H1 (cell line): ENCODE measurements around the gene COTL1. TPM values are rescaled to one million over a fixed set of nuclear protein-coding genes. Genes with fewer than 3 reads are reported as not detected.

ENCODE experiments used
- CTCF ChIA-PET: fragments of 300-600 bp; sonication (Branson Sonifier 250); formaldehyde crosslinking; loops from one replicate; lab custom pipeline; 2021; ENCODE audit not compliant: partially characterized antibody; lab: Charles Lee
- POLR2A ChIA-PET: fragments of 300-600 bp; sonication (Branson Sonifier 250); formaldehyde crosslinking; loops from one replicate; lab custom pipeline; 2021; ENCODE audit warnings: inconsistent platforms; ENCODE audit not compliant: partially characterized antibody; lab: Charles Lee
- DNase-seq, 2 experiments: peaks; one replicate each; pipeline versions ENCODE4 v3.0.0 to v3.0.0-alpha.2; 2010 to 2022; ENCODE audit warnings: low spot score in 2 of 2, low read depth in 1 of 2, mixed read lengths in 1 of 2
- FAIRE-seq: peaks from 2 replicates; lab custom pipeline; 2011; peaks lifted over from hg19 to GRCh38; lab: Jason Lieb, UNC
- H2AFZ ChIP-seq: 2 replicates; pipeline ENCODE4 v1.8.1; 2012; ENCODE audit warnings: low read length, inconsistent platforms
- H2AK5ac ChIP-seq: 2 replicates; pipeline ENCODE4 v1.6.1; 2013; ENCODE audit warnings: low read depth, low read length
- H2BK120ac ChIP-seq: replicated peaks from 2 replicates; pipeline ENCODE3; 2013; ENCODE audit warnings: low read depth, low read length, inconsistent platforms
- H2BK12ac ChIP-seq: 2 replicates; pipeline ENCODE4 v1.6.1; 2013; ENCODE audit warnings: low read depth, low read length
- H2BK15ac ChIP-seq: 2 replicates; pipeline ENCODE4 v1.6.1; 2013; ENCODE audit warnings: low read length
- H2BK20ac ChIP-seq: 2 replicates; pipeline ENCODE4 v1.6.1; 2013; ENCODE audit warnings: low read length
- H2BK5ac ChIP-seq: 2 replicates; pipeline ENCODE4 v1.6.1; 2013; ENCODE audit warnings: low read depth, low read length
- H3K14ac ChIP-seq: 2 replicates; pipeline ENCODE4 v1.6.1; 2013; ENCODE audit warnings: inconsistent platforms; ENCODE audit not compliant: insufficient read length
- H3K18ac ChIP-seq: 2 replicates; pipeline ENCODE4 v1.6.1; 2013; ENCODE audit warnings: low read length; ENCODE audit errors: extremely low read depth
- H3K23ac ChIP-seq: 2 replicates; pipeline ENCODE4 v1.6.1; 2013; ENCODE audit warnings: inconsistent platforms; ENCODE audit not compliant: insufficient read length
- H3K23me2 ChIP-seq: 2 replicates; pipeline ENCODE4 v1.6.1; 2013; ENCODE audit warnings: low read depth, low read length
- H3K27ac ChIP-seq: 2 replicates; pipeline ENCODE4 v1.6.1; 2011; ENCODE audit warnings: low read depth, low read length, inconsistent platforms
- H3K27me3 ChIP-seq, 4 experiments: replicated peaks in 1 of 4; 1 replicate in 1 of 4; 2 replicates in 3 of 4; pipeline versions ENCODE4 v1.6.1 to v1.8.1; 2011 to 2013; ENCODE audit warnings: low read length in 3 of 4, mild to moderate bottlenecking in 3 of 4, inconsistent platforms in 2 of 4, mixed read lengths in 2 of 4, moderate library complexity in 1 of 4; ENCODE audit not compliant: control insufficient read depth in 3 of 4, insufficient read depth in 3 of 4; ENCODE audit errors: extremely low read depth in 1 of 4
- H3K36me3 ChIP-seq, 4 experiments: 2 replicates each; pipeline versions ENCODE4 v1.6.1 to v1.8.1; 2011 to 2013; ENCODE audit warnings: mild to moderate bottlenecking in 4 of 4, low read length in 3 of 4, moderate library complexity in 2 of 4, control low read depth in 1 of 4, inconsistent platforms in 1 of 4; ENCODE audit not compliant: insufficient read depth in 4 of 4, control insufficient read depth in 2 of 4
- H3K4ac ChIP-seq: replicated peaks from 2 replicates; pipeline ENCODE3; 2013; ENCODE audit warnings: low read length, low read depth, mixed read lengths, inconsistent platforms; ENCODE audit not compliant: insufficient read length
- H3K4me1 ChIP-seq, 4 experiments: replicated peaks in 1 of 4; 1 replicate in 1 of 4; 2 replicates in 3 of 4; pipeline versions ENCODE4 v1.6.1 to v1.8.1; 2011 to 2013; ENCODE audit warnings: low read length in 3 of 4, inconsistent platforms in 2 of 4, mixed read lengths in 1 of 4; ENCODE audit not compliant: insufficient read depth in 4 of 4, control insufficient read depth in 3 of 4
- H3K4me2 ChIP-seq, 2 experiments: 2 replicates each; pipeline versions ENCODE4 v1.6.1 to v1.8.1; 2011 to 2013; ENCODE audit warnings: low read depth in 2 of 2, low read length in 2 of 2, control low read depth in 1 of 2, inconsistent platforms in 1 of 2, mild to moderate bottlenecking in 1 of 2; ENCODE audit not compliant: insufficient read depth in 1 of 2
- H3K4me3 ChIP-seq, 4 experiments: fragments of 200-600, 300-600 bp in 1 of 4; sonication (generic), shearing (Covaris generic), sonication (Bioruptor Twin) in 1 of 4; 2 replicates each; pipeline versions ENCODE4 v1.5.1 to v1.8.1; 2011 to 2016; ENCODE audit warnings: low read length in 4 of 4, low read depth in 3 of 4, control low read depth in 2 of 4, inconsistent platforms in 2 of 4, mild to moderate bottlenecking in 2 of 4, mixed read lengths in 1 of 4, moderate library complexity in 1 of 4; ENCODE audit not compliant: insufficient read depth in 2 of 4; ENCODE audit errors: extremely low read depth in 1 of 4
- H3K56ac ChIP-seq: replicated peaks from 2 replicates; pipeline ENCODE3; 2013; ENCODE audit warnings: low read depth, mild to moderate bottlenecking, mixed read lengths, low read length, inconsistent platforms; ENCODE audit not compliant: insufficient read length
- H3K79me1 ChIP-seq: 2 replicates; pipeline ENCODE4 v1.6.1; 2013; ENCODE audit warnings: low read depth, low read length, control low read depth
- H3K79me2 ChIP-seq, 2 experiments: 2 replicates each; pipeline versions ENCODE4 v1.6.1 to v1.8.1; 2012 to 2013; ENCODE audit warnings: low read length in 2 of 2, mild to moderate bottlenecking in 2 of 2, inconsistent platforms in 1 of 2; ENCODE audit not compliant: insufficient read depth in 2 of 2, control insufficient read depth in 1 of 2
- H3K9ac ChIP-seq, 4 experiments: replicated peaks in 1 of 4; 1 replicate in 1 of 4; 2 replicates in 3 of 4; pipeline versions ENCODE4 v1.6.1 to v1.8.1; 2011 to 2013; ENCODE audit warnings: low read depth in 3 of 4, low read length in 3 of 4, control low read depth in 2 of 4, mild to moderate bottlenecking in 2 of 4, moderate library complexity in 2 of 4, inconsistent platforms in 1 of 4; ENCODE audit errors: extremely low read depth in 1 of 4
- H3K9me3 ChIP-seq, 2 experiments: 2 replicates each; pipeline versions ENCODE4 v1.6.1 to v1.8.1; 2012 to 2013; ENCODE audit warnings: mild to moderate bottlenecking in 2 of 2, moderate library complexity in 2 of 2, control low read depth in 1 of 2, inconsistent platforms in 1 of 2, low read depth in 1 of 2, low read length in 1 of 2, mixed read lengths in 1 of 2; ENCODE audit not compliant: insufficient read depth in 2 of 2
- H4K20me1 ChIP-seq, 2 experiments: replicated peaks in 1 of 2; 2 replicates each; pipeline versions ENCODE3 to v1.8.1; 2011 to 2013; ENCODE audit warnings: inconsistent platforms in 2 of 2, low read length in 2 of 2, mild to moderate bottlenecking in 1 of 2; ENCODE audit not compliant: insufficient read depth in 2 of 2, control insufficient read depth in 1 of 2
- H4K5ac ChIP-seq: 2 replicates; pipeline ENCODE4 v1.6.1; 2013; ENCODE audit warnings: low read length, low read depth, mixed read lengths, inconsistent platforms; ENCODE audit not compliant: insufficient read length
- H4K8ac ChIP-seq: 2 replicates; pipeline ENCODE4 v1.8.0; 2013; ENCODE audit warnings: mild to moderate bottlenecking, moderate library complexity, low read length, inconsistent platforms; ENCODE audit not compliant: insufficient read depth; ENCODE audit errors: extremely low read depth
- H4K91ac ChIP-seq: replicated peaks from 2 replicates; pipeline ENCODE3; 2013; ENCODE audit warnings: low read length, mixed read lengths, inconsistent platforms; ENCODE audit not compliant: insufficient read length
- CHD1 ChIP-seq: IDR thresholded peaks from 2 replicates; pipeline ENCODE4 v1.6.1; 2012; ENCODE audit warnings: low read depth, low read length, improper control_type of control experiment
- KDM1A ChIP-seq: fragments of 200-600, 300-600 bp; sonication (generic); IDR thresholded peaks from 2 replicates; pipeline ENCODE4 v1.7.1; 2016; ENCODE audit warnings: mild to moderate bottlenecking, low read length, borderline replicate concordance
- POU5F1 ChIP-seq: IDR thresholded peaks from 2 replicates; pipeline ENCODE4 v1.6.1; 2011; ENCODE audit warnings: low read depth, mild to moderate bottlenecking, low read length, moderate library complexity
- RFX5 ChIP-seq: IDR thresholded peaks from 2 replicates; pipeline ENCODE4 v1.6.1; 2011; ENCODE audit warnings: low read depth, low read length, improper control_type of control experiment, borderline replicate concordance
- SIX5 ChIP-seq: IDR thresholded peaks from 2 replicates; pipeline ENCODE4 v1.6.1; 2011; ENCODE audit warnings: mild to moderate bottlenecking, low read depth, low read length
- WGBS, 2 experiments: shearing (Covaris generic) in 1 of 2; methylation state at CpG; one replicate each; pipeline versions ENCODE4 v1.1.6 to v1.1.7; 2013 to 2015; ENCODE audit warnings: low lambda C conversion rate in 2 of 2, mixed read lengths in 2 of 2, inconsistent platforms in 1 of 2, low coverage in 1 of 2, missing lambda C conversion rate in 1 of 2; ENCODE audit not compliant: insufficient replicate concordance in 2 of 2, insufficient coverage in 1 of 2, insufficient read length in 1 of 2; ENCODE audit errors: extremely low coverage in 1 of 2, missing lambda C conversion rate in 1 of 2; 5-methylcytosine and 5-hydroxymethylcytosine counted together
- polyA plus RNA-seq, 7 experiments: library from polyadenylated mRNA; depleted of rRNA in 3 of 7; stranded (reverse) in 5 of 7; unstranded in 2 of 7; fragments of >200 nt in 5 of 7; fragments of 200-250 nt in 2 of 7; gene quantifications; 1 replicate in 5 of 7; 2 replicates in 1 of 7; 4 replicates in 1 of 7; pipeline versions ENCODE4 v1.2.1 to v1.2.3, GENCODE V29; 2011 to 2013; ENCODE audit warnings: missing spikeins in 2 of 7, mixed read lengths in 2 of 7
- total RNA-seq: library from RNA; stranded (reverse); fragmentation: NEBNext Ultra II Directional; extraction: Animal tissue kit (Norgen Biotek cat#: 25700); gene quantifications from 2 replicates; pipeline ENCODE4 v1.2.1, GENCODE V29; 2021
- TF ChIP-seq, protein P1 (sequence below): IDR thresholded peaks from 2 replicates; pipeline ENCODE4 v1.6.1; 2011; ENCODE audit warnings: low read length, improper control_type of control experiment

Gene COTL1
- total and polyA plus RNA-seq, 2 of the 8 experiments (the other 6 are each of a cell fraction or from before 2014, with no cell fraction given), result 59.2 to 183 TPM

DNA sequence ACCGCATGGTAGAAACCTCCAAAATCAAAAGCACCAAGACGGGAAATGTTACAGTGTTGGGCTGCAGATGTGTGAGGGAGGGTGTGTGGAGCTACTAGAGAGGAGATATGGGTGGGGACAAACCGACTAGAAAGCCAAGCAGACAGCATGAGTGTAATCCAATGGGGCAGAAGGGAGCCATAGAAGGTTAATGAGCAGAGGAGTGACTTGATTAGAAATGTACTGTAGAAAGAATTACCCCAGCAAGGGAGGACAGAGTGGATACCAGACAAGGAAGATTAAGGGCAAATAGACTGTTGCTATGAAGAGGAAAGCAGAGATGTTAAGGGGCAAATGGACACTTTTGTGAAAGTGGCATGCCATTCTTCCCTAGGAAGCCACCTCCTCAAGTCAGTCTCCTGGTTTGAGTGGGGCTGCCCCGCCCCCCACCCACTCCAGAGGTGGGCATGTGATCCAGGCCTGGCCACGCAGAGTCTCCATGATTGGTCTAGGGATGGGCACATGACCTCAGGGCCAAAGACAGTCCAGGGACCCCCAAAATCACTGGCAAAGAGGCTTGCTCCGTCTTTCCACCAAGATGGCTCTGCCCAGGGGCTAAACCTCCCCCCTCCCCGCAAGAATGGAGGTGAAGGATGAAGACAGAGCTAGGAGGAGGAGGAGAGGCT, 4.3 kb downstream of the COTL1 start:
- Histone ChIP-seq H3K23ac (no peak overlapping the region), H3K23me2 (peaks cover 8% of the 10 kb centered on the region; the same call in 1 of the 2 replicates), H3K9me3 (no peaks in the 10 kb centered on the region), H2BK120ac (no peak overlapping the region), H4K5ac (no peak overlapping the region), H3K56ac (no peak overlapping the region), H4K8ac (no peak overlapping the region), H3K27ac (no peak overlapping the region), H3K14ac (no peak overlapping the region), H3K4me2 (no peak overlapping the region), H2BK20ac (0 out of 2 replicates have a peak overlapping the region, but pooled peaks have one; percentile 72), H3K18ac (no peak overlapping the region; the same call in 1 of the 2 replicates), H2BK15ac (no peak overlapping the region), H4K91ac (no peak overlapping the region), H3K9ac (peak overlapping the region in 1 of 4 experiments; percentile 21; a peak in 1 of 7 replicates), H3K4me3 (no peak overlapping the region), H3K36me3 (peaks cover 0 to 10% (median 2%) of the 10 kb centered on the region in 4 experiments; a peak in 3 of 8 replicates), H2BK12ac (no peak overlapping the region), H4K20me1 (peaks cover 7 to 17% of the 10 kb centered on the region in 2 experiments), H3K4me1 (peaks cover 2 to 12% (median 9%) of the 10 kb centered on the region in 4 experiments; a peak in 6 of 7 replicates), H3K27me3 (peaks cover 0 to 5% (median 3%) of the 10 kb centered on the region in 4 experiments; a peak in 2 of 7 replicates), H2AFZ (no peak overlapping the region), H2AK5ac (no peak overlapping the region), H2BK5ac (no peak overlapping the region), H3K79me1 (peaks cover 14% of the 10 kb centered on the region), H3K4ac (no peak overlapping the region), H3K79me2 (peaks cover 0 to 67% of the 10 kb centered on the region in 2 experiments; a peak in 3 of 4 replicates)
- DNase-seq (no peak), FAIRE-seq (no peak)
- ChIA-PET CTCF (interaction anchor here (0.6 to 1.6 kb wide), 8 partner anchors 9 to 448 kb away, joined by 3 to 10 read pairs (median 3); no protein-coding TSS in a partner anchor), POLR2A (interaction anchor here (1.2 to 1.4 kb wide), 4 partner anchors 9 to 29 kb away, joined by 3 to 4 read pairs (median 4); no protein-coding TSS in a partner anchor)
- TF ChIP-seq SIX5, result no peak
- no peak for TF ChIP-seq POU5F1
- TF ChIP-seq, protein P1, sequence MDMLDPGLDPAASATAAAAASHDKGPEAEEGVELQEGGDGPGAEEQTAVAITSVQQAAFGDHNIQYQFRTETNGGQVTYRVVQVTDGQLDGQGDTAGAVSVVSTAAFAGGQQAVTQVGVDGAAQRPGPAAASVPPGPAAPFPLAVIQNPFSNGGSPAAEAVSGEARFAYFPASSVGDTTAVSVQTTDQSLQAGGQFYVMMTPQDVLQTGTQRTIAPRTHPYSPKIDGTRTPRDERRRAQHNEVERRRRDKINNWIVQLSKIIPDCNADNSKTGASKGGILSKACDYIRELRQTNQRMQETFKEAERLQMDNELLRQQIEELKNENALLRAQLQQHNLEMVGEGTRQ, result 0 out of 2 replicates have a peak, but pooled peaks have one; percentile 12
- no peak for TF ChIP-seq CHD1
- no peak for TF ChIP-seq RFX5
- TF ChIP-seq KDM1A, result peak; percentile 80; the same call in 1 of the 2 replicates
- 81% methylated on average over 7 of the region's 7 CpGs; no CpG with 5 or more reads in 1 of the 2 experiments for WGBS, 2 experiments
